H9 (cell line): ENCODE measurements around the gene SMIM22. TPM values are rescaled to one million over a fixed set of nuclear protein-coding genes. Genes with fewer than 3 reads are reported as not detected.

Experiments used
- DNase-seq: peaks from one replicate; pipeline ENCODE4 v3.0.0-alpha.2; 2017
- H2AFZ ChIP-seq: one replicate; pipeline ENCODE4 v1.6.1; 2013; ENCODE audit warnings: mild to moderate bottlenecking, low read length, control low read depth, moderate library complexity
- H2AK5ac ChIP-seq: 2 replicates; pipeline ENCODE4 v1.6.1; 2013; ENCODE audit warnings: low read length, control low read depth, mixed read lengths; ENCODE audit not compliant: insufficient read length
- H2BK120ac ChIP-seq: one replicate; pipeline ENCODE4 v1.6.1; 2013; ENCODE audit warnings: low read depth, mild to moderate bottlenecking, low read length, control low read depth, inconsistent platforms; ENCODE audit not compliant: poor library complexity, severe bottlenecking
- H2BK12ac ChIP-seq: 2 replicates; pipeline ENCODE4 v1.6.1; 2013; ENCODE audit warnings: low read length, control low read depth, mixed read lengths, low read depth; ENCODE audit not compliant: insufficient read length
- H2BK15ac ChIP-seq: 2 replicates; pipeline ENCODE4 v1.6.1; 2013; ENCODE audit warnings: low read depth, low read length, control low read depth
- H2BK20ac ChIP-seq: one replicate; pipeline ENCODE4 v1.6.1; 2013; ENCODE audit warnings: low read depth, mild to moderate bottlenecking, low read length, control low read depth, inconsistent platforms; ENCODE audit not compliant: poor library complexity, severe bottlenecking
- H2BK5ac ChIP-seq: 2 replicates; pipeline ENCODE4 v1.6.1; 2013; ENCODE audit warnings: low read length, control low read depth, mixed read lengths; ENCODE audit not compliant: insufficient read length
- H3K14ac ChIP-seq: 2 replicates; pipeline ENCODE4 v1.6.1; 2013; ENCODE audit warnings: low read length, control low read depth; ENCODE audit not compliant: insufficient read depth
- H3K18ac ChIP-seq: 2 replicates; pipeline ENCODE4 v1.6.1; 2013; ENCODE audit warnings: low read depth, mild to moderate bottlenecking, mixed read lengths, low read length, control low read depth; ENCODE audit not compliant: insufficient read length
- H3K23ac ChIP-seq: 2 replicates; pipeline ENCODE4 v1.6.1; 2013; ENCODE audit warnings: low read length, control low read depth, mixed read lengths, low read depth; ENCODE audit not compliant: insufficient read length
- H3K23me2 ChIP-seq: 2 replicates; pipeline ENCODE4 v1.6.1; 2013; ENCODE audit warnings: low read depth, mild to moderate bottlenecking, mixed read lengths, low read length, control low read depth; ENCODE audit not compliant: insufficient read length, poor library complexity, severe bottlenecking
- H3K27ac ChIP-seq: 2 replicates; pipeline ENCODE4 v1.5.1; 2013; ENCODE audit warnings: low read length, control low read depth, mixed read lengths, low read depth; ENCODE audit not compliant: insufficient read length
- H3K27me3 ChIP-seq: 2 replicates; pipeline ENCODE4 v1.6.1; 2013; ENCODE audit warnings: low read length, control low read depth, inconsistent platforms; ENCODE audit not compliant: insufficient read depth
- H3K4ac ChIP-seq: 2 replicates; pipeline ENCODE4 v1.6.1; 2013; ENCODE audit warnings: low read depth, mild to moderate bottlenecking, control low read depth, inconsistent platforms, low read length, moderate library complexity
- H3K4me1 ChIP-seq: 2 replicates; pipeline ENCODE4 v1.6.1; 2013; ENCODE audit warnings: low read length, control low read depth, inconsistent platforms; ENCODE audit not compliant: insufficient read depth
- H3K4me2 ChIP-seq: 2 replicates; pipeline ENCODE4 v1.6.1; 2013; ENCODE audit warnings: low read length, control low read depth, mixed read lengths; ENCODE audit not compliant: insufficient read length, insufficient read depth
- H3K56ac ChIP-seq: 2 replicates; pipeline ENCODE4 v1.6.1; 2013; ENCODE audit warnings: low read depth, mild to moderate bottlenecking, mixed read lengths, low read length, control low read depth; ENCODE audit not compliant: insufficient read length
- H3K79me1 ChIP-seq: 2 replicates; pipeline ENCODE4 v1.6.1; 2013; ENCODE audit warnings: low read depth, mild to moderate bottlenecking, moderate library complexity, low read length, control low read depth, inconsistent platforms; ENCODE audit not compliant: insufficient read depth, poor library complexity, severe bottlenecking
- H3K79me2 ChIP-seq: 2 replicates; pipeline ENCODE4 v1.6.1; 2013; ENCODE audit warnings: low read length, control low read depth, inconsistent platforms; ENCODE audit not compliant: insufficient read depth
- H3K9ac ChIP-seq: 2 replicates; pipeline ENCODE4 v1.6.1; 2013; ENCODE audit warnings: low read length, control low read depth, mixed read lengths; ENCODE audit not compliant: insufficient read length; ENCODE audit errors: extremely low read depth
- H3K9me3 ChIP-seq: one replicate; pipeline ENCODE4 v1.6.1; 2013; ENCODE audit warnings: low read depth, low read length, inconsistent platforms; ENCODE audit not compliant: control insufficient read depth
- H3T11ph ChIP-seq: one replicate; pipeline ENCODE4 v1.6.1; 2013; ENCODE audit warnings: mild to moderate bottlenecking, low read length, control low read depth, inconsistent platforms
- H4K20me1 ChIP-seq: one replicate; pipeline ENCODE4 v1.6.1; 2013; ENCODE audit not compliant: control insufficient read depth, insufficient read length, insufficient read depth
- H4K5ac ChIP-seq: 2 replicates; pipeline ENCODE4 v1.6.1; 2013; ENCODE audit warnings: low read depth, mild to moderate bottlenecking, mixed read lengths, low read length, control low read depth; ENCODE audit not compliant: insufficient read length
- H4K8ac ChIP-seq: replicated peaks from 2 replicates; pipeline ENCODE4 v1.6.1; 2013; ENCODE audit warnings: low read length, control low read depth, mixed read lengths, low read depth; ENCODE audit not compliant: insufficient read length
- H4K91ac ChIP-seq: 2 replicates; pipeline ENCODE4 v1.6.1; 2013; ENCODE audit warnings: low read depth, mild to moderate bottlenecking, moderate library complexity, mixed read lengths, low read length, control low read depth; ENCODE audit not compliant: insufficient read length
- H3K27ac Mint-ChIP-seq, 3 experiments: 2 replicates in 2 of 3; 3 replicates in 1 of 3; pipeline ENCODE4 v1.8.0; 2020 to 2021; ENCODE audit warnings: mixed read lengths in 3 of 3, mild to moderate bottlenecking in 1 of 3, moderate library complexity in 1 of 3
- H3K27me3 Mint-ChIP-seq: 2 replicates; pipeline ENCODE4 v1.8.0; 2021; ENCODE audit warnings: low read depth, mild to moderate bottlenecking, moderate library complexity, mixed read lengths
- H3K36me3 Mint-ChIP-seq, 3 experiments: 2 replicates in 2 of 3; 3 replicates in 1 of 3; pipeline ENCODE4 v1.8.0; 2020 to 2021; ENCODE audit warnings: low read depth in 3 of 3, mixed read lengths in 3 of 3; ENCODE audit not compliant: insufficient read depth in 1 of 3
- H3K4me1 Mint-ChIP-seq, 2 experiments: 2 replicates each; pipeline ENCODE4 v1.8.0; 2020; ENCODE audit warnings: mixed read lengths in 2 of 2
- H3K4me3 Mint-ChIP-seq, 2 experiments: 2 replicates in 1 of 2; 3 replicates in 1 of 2; pipeline ENCODE4 v1.8.0; 2020 to 2021; ENCODE audit warnings: mild to moderate bottlenecking in 2 of 2, mixed read lengths in 2 of 2, moderate library complexity in 1 of 2
- H3K9me3 Mint-ChIP-seq, 2 experiments: 2 replicates in 1 of 2; 3 replicates in 1 of 2; pipeline ENCODE4 v1.8.0; 2020; ENCODE audit warnings: mild to moderate bottlenecking in 2 of 2, mixed read lengths in 2 of 2, moderate library complexity in 1 of 2
- WGBS: extraction: QIAGEN DNeasy Blood & Tissue Kit; methylation state at CpG from one replicate; pipeline ENCODE4 v1.1.7; 2013; ENCODE audit warnings: missing lambda C conversion rate, low lambda C conversion rate, mixed read lengths; ENCODE audit not compliant: insufficient read length; ENCODE audit errors: extremely low coverage; 5-methylcytosine and 5-hydroxymethylcytosine counted together
- total RNA-seq: library from RNA; stranded (reverse); gene quantifications from 2 replicates; pipeline ENCODE4 v1.2.1, GENCODE V29; 2021
- TF ChIP-seq, protein P1 (sequence below): fragments of 200-600 bp; sonication (generic); conservative IDR thresholded peaks from 3 replicates; pipeline ENCODE4 v1.8.0; 2021; ENCODE audit warnings: antibody characterized with exemption, mild to moderate bottlenecking

The SMIM22 gene
- total RNA-seq, 1 experiment from 2014 or later = not detected

DNA sequence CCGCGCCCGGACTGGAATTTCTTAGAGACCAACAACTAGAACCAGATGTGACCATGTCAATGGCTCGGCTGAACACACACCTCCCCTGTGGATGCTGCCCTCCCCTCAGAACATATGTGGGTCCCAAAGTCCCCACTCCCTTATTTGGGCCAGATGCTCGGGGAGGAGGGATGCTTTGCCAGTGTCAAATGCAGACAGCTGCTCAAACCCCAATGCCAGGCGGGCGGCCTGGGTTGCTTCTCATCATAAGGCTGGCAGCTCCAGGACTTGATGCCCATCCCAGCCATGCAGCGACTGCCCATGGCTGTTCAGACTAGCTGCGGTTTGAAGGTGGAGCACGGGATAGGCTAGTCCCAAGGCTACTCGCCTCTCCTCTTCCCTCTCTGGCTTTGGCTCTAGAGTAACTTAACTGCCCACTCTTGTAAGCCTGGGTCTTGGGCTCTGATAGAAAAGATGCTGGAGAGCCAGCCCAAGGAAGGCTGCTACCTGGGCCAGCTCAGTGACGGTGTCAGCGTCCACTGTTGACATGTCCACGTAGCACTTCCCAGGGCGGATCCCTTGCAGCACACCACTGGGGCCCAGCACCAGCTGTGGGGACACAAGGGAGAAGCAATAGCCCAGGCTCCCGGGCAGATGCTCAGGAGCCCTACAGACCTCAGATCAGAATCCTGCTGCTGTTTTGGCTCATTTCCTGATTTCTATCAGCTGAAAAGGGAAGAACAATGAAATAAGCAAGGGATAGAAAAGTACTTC lies 18.3 kb downstream of the SMIM22 start:
- H2BK5ac ChIP-seq = no peak overlapping the region
- no peak overlapping the region for H3K27ac ChIP-seq
- Mint-ChIP-seq H3K4me1 (no peaks in the 10 kb centered on the region), H3K4me3 (no peak overlapping the region), H3K27ac (peak overlapping the region in 1 of 3 experiments; percentile 57; a peak in 1 of 7 replicates), H3K36me3 (peaks cover 33 to 87% (median 67%) of the 10 kb centered on the region in 3 experiments; a peak in 6 of 7 replicates), H3K9me3 (no peaks in the 10 kb centered on the region), H3K27me3 (no peaks in the 10 kb centered on the region)
- no peak overlapping the region for H3T11ph ChIP-seq
- no peak overlapping the region for H2AK5ac ChIP-seq
- H4K91ac ChIP-seq = no peak overlapping the region
- H2AFZ ChIP-seq = no peak overlapping the region
- H3K4me1 ChIP-seq = no peaks in the 10 kb centered on the region
- H4K20me1 ChIP-seq = no peaks in the 10 kb centered on the region
- H3K79me1 ChIP-seq = no peaks in the 10 kb centered on the region
- no peak overlapping the region for H3K23ac ChIP-seq
- no peak overlapping the region for H3K4ac ChIP-seq
- WGBS = no CpG with 5 or more reads among the region's 16 CpGs
- H3K9me3 ChIP-seq = no peaks in the 10 kb centered on the region
- no peak overlapping the region for H4K5ac ChIP-seq
- H4K8ac ChIP-seq = no peak overlapping the region
- H3K14ac ChIP-seq = no peak overlapping the region
- H3K23me2 ChIP-seq = no peaks in the 10 kb centered on the region
- H3K4me2 ChIP-seq = no peak overlapping the region
- TF ChIP-seq, protein P1, sequence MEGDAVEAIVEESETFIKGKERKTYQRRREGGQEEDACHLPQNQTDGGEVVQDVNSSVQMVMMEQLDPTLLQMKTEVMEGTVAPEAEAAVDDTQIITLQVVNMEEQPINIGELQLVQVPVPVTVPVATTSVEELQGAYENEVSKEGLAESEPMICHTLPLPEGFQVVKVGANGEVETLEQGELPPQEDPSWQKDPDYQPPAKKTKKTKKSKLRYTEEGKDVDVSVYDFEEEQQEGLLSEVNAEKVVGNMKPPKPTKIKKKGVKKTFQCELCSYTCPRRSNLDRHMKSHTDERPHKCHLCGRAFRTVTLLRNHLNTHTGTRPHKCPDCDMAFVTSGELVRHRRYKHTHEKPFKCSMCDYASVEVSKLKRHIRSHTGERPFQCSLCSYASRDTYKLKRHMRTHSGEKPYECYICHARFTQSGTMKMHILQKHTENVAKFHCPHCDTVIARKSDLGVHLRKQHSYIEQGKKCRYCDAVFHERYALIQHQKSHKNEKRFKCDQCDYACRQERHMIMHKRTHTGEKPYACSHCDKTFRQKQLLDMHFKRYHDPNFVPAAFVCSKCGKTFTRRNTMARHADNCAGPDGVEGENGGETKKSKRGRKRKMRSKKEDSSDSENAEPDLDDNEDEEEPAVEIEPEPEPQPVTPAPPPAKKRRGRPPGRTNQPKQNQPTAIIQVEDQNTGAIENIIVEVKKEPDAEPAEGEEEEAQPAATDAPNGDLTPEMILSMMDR = no peak
- H3K18ac ChIP-seq = no peak overlapping the region
- H3K56ac ChIP-seq = no peak overlapping the region
- no peak overlapping the region for H2BK15ac ChIP-seq
- no peak overlapping the region for H2BK12ac ChIP-seq
- no peak overlapping the region for H3K9ac ChIP-seq
- DNase-seq = no peak
- H3K27me3 ChIP-seq = no peaks in the 10 kb centered on the region
- no peak overlapping the region for H2BK120ac ChIP-seq
- H3K79me2 ChIP-seq = no peaks in the 10 kb centered on the region
- no peak overlapping the region for H2BK20ac ChIP-seq
